Activated CD4-positive, alpha-beta T cell treated with anti-CD3 and anti-CD28 coated beads, Interleukin-2, Interleukin-6, amounts not matched to agents 100 ng/mL and 50 ng/mL, durations not matched to agents 16 hours and 8 hours (primary cell): ENCODE data around the gene HIRA.
"Not testable (repeated sequence)": the region's sequence is repeated elsewhere in the genome, so short reads cannot be mapped to it uniquely, and the experiment has no call there.

ENCODE experiments used
- DNase-seq: peaks from one replicate; pipeline ENCODE4 v3.0.0-alpha.2; 2020

Gene HIRA

GRCh38 chr22:19382240-19382639 is 49.3 kb downstream of the HIRA start:
- DNase-seq: no peak

GRCh38 chr22:19378344-19378674 is 53.2 kb downstream of the HIRA start:
- no peak for DNase-seq

DNA sequence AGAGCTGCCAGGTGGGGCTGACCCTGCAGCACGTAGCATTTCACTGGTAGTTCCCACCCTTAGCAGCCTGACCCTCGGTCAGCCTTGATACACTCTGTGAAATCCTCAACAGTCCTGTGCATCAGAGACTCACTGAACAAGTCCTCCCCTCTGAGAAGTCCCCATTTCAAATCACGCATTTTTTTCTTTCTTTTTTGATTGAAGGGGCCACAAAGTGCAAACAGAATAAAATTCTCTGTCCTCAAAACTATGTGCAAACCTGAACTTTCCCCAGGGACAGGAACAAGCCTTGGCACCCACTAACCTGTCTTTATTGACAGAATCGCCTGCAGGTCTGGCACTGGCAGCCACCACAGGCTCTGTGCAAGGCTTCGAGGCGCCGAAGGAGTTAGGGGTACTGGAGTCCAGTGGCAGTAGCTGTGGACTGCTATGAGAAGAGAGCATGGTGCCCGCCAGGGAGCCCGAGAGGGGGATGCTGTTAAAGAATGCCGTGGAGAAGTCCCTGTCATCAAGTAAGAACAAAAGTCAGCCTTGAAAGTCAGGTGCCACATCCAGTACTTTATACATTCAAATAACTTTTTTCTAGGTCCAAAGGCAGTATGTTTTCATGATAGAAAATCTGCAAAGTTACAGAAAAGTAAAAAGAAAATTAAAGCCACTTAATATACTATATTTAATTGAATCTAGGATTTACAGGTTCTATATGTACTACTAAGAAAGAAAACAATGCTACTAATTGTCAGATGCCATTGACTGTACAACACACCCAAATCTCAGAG is 53.8 kb downstream of the HIRA start:
- no peak for DNase-seq

GRCh38 chr22:19376971-19377370 is 54.6 kb downstream of the HIRA start:
- no peak for DNase-seq

GRCh38 chr22:19376247-19376646 is 55.3 kb downstream of the HIRA start:
- no peak for DNase-seq

GRCh38 chr22:19375435-19375834 is 56.1 kb downstream of the HIRA start:
- DNase-seq: no peak

DNA sequence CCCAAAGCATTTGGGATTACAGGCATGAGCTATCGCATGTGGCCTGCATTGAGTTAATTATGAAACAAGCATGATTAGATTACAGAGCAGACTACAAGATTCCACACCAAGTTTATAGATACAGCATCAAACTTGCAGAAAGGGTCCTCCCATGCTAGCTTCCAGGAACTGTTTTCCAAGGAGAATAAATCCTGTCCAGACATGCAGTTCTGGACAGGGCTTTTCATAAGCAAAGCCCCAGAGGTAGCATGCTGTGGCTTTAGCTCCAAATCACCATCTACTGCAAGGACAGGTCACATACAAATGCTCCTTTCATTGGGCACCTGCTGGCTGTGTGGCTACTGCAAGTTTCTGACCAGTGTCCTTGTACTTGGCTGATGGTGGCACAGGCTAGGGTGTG is 57.1 kb downstream of the HIRA start:
- no peak for DNase-seq

DNA sequence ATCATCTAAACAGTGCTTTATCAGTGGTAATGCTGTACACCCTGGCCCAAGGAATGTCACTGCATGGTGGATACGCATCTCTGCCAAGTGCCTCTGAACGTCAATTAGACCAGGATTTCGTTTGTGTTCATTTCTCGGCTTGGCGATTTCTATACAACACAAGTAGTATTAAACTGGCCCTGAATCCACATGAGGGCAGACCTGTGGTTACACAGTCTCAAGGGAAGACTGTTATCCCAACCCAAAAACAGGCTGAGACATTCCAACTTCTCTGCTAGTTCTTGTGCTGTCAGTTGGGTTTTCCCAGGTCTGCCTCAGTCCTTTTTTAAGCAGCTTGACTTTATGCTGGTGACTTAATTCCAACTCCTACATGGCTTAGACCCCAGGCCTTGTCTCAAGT is 58.1 kb downstream of the HIRA start:
- DNase-seq: no peak

DNA sequence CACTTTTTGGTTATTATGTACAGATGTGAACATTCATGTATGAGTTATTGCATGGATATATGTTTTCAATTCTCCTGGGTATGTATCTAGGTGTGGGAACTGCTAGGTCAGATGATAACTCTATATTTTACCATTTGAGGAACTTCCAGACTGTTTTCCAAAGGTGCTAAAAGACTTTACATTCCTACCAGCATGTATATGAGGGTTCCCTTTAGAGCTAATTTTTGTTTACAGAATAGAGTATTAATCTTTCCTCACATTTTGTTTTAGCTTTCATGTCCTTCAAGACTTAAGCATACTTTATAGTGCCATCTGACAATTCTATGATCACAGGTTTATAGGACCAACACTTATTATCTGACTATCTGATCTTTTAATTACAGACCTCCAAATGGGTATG is 59.6 kb downstream of the HIRA start:
- DNase-seq: no peak

DNA sequence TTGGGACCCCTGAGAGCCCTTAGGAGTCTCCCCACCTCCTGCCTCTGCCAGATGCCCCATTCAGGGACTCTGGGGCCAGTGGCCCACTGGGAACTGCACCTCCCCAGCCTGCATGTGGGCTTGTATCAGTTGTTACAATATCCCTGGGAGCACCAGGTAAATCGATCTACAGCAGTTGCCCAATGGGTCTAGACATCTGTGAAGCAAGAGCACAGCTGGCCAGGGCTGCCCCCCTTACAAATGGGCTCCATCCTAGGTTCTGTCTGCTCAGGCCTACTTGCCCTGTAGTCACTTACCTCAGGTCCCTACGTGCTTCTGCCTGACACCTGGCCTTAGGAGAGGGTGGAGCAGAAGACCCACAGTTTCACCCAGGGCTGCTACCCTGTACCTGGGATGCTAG is 62.7 kb downstream of the HIRA start:
- no peak for DNase-seq

DNA sequence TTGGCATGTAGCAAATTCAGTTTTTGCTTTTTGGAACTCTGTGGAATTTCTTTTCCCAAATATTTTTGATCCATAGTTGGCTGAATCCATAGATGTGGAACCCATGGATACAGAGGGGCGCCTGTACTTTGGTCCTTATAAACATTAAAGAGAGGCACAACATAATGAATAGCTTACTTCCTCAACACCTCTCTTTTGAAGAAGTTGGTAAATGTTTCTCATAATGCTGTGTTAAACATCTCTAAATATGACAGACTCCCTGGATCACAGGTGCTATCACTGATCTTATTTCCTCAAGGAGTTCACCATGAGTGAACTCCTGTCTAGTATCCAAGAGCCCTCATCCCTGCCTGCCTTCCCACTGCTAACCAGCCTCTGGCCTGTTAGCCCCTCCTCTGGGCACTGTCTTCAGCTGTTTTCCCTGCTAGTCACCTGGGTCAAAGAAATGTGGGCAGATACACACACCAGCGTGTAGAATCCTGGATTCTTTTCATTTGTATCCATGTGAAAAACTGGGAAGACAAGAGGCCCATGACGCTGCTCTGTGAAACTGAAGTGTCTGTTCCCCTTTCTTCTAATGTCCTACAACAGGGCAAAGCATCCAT is 63.7 kb downstream of the HIRA start:
- DNase-seq: no peak

DNA sequence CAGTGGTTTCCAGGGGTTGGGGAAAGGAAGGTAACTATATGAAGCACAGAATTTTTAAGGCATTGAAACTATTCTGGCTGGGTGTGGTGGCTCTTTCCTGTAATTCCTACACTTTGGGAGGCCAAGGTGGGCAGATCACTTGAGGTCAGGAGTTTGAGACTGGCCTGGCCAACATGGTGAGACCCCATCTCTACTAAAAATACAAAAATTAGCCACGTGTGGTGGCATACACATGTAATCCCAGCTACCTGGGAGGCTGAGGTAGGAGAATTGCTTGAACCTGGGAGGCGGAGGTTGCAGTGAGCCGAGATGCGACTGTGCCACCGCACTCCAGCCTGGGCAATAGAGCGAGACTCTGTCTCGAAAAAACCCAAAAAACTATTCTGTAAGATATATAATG is 68.0 kb downstream of the HIRA start:
- not testable (repeated sequence) for DNase-seq

- no peak for DNase-seq
These were observed 69.9 kb downstream of the HIRA start for GRCh38 chr22:19361501-19362103.

DNA sequence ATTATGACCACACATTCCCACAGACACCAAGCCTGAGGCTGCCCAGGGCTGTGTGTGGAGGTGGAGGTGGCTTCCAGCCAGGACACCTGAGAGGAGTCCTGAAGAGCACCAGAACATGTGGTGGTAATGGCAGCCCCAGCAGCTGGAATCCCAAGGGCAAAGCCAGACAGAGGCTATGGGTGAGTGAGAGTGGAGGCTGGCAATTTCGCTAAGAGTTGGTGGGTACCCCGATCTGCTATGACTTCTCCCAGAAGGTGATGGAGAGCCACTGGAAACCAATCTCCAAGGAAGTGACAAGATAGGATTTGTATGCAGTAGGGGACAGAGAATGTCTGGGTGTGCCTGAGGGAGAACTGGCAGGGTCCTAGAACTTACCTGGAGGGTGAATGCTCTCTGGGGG is 70.7 kb downstream of the HIRA start:
- no peak for DNase-seq

DNA sequence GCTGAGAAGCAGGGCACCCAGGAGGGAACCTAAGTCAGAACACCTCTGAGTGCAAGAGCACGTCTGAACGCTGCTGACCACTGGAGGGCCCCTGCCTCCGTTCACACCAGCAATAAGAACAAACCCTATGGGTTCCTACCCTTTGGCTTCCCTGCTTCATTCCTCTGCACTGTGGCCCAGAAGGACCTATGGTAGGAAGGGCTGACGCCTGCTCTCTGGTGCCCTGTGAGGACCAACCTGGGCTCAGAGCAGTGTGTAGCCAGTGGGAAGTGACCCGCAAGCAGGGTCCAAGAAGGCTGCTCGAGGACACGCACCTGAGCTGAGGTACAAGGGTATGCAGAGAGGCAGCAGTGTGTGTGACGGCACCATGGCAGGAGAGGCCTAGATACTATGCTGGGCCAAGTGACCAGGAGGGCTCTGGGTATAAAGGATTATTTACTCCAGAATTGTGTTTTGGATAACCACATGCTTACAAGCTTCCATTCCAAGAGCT is 71.2 kb downstream of the HIRA start:
- no peak for DNase-seq

GRCh38 chr22:19359554-19360299 is 71.8 kb downstream of the HIRA start:
- no peak for DNase-seq

DNA sequence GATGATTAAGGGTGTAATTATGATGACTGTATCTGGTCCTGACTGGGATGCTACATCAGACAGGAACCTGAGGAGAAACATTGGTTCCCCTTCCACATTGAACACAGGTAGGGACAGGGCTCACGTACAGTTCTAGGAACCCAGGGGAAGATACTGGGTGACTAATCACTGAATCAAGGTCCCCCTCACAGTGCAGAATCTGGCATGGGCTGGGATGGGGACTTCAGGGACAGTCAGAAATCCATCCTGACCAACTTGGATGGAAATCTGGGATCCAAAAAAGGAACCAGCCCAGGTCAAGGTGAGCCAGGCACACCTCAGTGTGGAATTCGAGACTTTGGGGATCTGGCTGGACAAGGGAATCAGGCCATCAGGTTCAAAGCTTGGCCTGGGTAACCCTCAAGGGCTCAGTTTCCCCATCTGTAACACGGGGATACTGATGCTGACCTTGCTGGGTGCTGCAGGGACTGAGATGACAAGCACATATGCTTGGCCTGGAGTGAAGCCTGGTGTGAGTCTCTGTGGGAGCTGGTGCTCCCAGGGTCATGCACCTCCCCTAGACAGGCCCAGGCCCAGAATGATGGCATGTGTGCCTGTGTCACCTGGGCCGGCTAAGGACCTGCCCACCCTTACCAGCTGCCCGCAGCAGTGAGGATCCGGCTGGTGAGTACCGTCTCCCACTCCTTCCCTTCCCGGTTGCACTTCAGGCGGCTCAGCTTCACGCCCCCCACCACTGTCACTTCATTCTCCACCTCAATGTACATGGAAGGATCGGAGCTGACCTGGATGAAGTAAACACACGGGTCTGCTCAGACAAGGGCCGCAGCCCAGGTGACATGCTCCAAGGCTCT is 72.6 kb downstream of the HIRA start:
- no peak for DNase-seq

GRCh38 chr22:19358195-19358594 is 73.3 kb downstream of the HIRA start:
- DNase-seq: no peak

DNA sequence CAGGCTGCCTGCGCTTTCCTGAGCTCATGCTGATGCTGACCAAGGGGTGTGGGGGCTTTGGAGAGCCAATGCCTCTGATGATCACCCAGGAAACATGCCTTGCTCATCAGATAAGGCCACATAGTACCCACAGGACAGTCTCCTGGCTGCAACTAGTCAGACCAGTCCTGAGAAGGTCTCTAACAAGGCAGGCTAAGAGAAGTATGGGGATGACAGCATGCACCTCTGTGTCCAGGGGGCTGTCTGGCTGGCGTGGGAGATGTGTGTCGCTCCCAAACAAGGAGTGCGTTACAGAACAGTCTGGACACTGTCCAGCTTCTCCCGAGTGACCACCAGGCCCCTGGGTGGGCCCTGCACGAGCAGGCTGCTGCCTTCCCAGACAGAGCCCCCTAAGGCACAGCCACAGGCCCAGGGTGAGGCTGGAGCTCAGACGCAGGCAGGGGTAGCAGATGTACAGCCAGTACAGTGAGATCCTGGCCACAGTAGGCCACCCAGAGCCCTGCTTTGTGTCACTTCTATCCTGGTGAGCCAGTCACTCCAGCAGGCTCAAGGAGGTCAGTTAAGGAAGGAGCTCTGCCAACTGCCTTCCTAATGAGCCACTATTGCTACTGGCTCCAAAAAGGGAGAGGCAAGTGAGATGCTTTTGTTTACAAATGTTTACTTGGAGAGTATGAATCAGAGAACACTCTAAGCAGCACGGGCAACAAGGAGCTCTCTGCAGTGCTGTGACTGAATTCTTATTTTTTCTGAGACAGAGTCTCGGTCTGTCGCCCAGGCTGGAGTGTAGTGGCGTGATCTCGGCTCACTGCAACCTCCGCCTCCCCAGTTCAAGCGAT is 74.0 kb downstream of the HIRA start:
- DNase-seq: no peak

- no peak for DNase-seq
These were observed 74.7 kb downstream of the HIRA start for GRCh38 chr22:19356708-19357269.

DNA sequence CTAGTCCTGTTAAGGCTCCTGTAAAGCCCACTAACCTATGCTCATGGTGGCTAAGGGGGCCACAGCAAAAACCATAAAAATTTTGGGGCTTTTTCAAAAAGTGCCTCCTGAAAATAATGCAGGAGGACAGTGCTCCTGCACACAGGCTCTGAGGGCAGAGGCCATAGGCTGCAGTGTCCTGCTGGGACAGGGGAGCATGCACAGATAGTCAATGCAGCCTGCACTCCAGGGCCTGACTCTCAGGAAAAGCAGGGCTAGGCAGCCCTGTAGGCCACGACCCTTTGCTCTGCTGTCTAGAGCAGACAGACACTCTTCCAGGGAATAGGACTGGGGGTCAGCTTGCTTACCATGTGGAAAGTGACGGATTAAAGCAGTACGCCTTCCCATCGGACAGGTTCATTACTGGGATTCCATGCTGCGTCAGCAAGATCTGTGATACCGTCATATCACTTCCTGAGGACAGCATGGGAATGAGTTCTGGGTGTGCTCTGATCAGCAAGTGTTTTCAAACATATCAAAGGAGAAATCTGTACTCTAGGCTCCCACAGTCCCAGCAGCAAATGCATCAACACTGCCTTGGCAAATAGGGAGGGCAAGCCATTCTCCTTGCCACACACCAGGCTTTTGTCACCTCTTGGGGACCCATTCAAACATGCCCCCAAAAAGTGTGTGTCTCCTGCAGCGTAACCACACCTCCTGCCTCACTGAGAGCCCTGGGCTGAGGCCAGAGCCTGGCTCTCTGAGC is 75.9 kb downstream of the HIRA start:
- no peak for DNase-seq
